Psoas muscle (tissue), 8 donors: Measurements from ENCODE around the gene GPATCH3. TPM values are rescaled to one million over a fixed set of nuclear protein-coding genes. Genes with fewer than 3 reads are reported as not detected.
A peak's percentile ranks its signal among the peaks of the same experiment; 100 is the strongest.

Experiments used
- ATAC-seq, 4 donors: fragments of 200-7000 bp; cut with Tn5 transposase; one replicate each; pipeline ENCODE4 v1.9.1; 2020; ENCODE audit warnings: moderate library complexity in 3 of 4, mild to moderate bottlenecking in 2 of 4
- DNase-seq, 2 donors: peaks; one replicate each; pipeline ENCODE4 v3.0.0-alpha.2; 2020
- H3K27ac ChIP-seq: fragments of 200-600 bp; one replicate; pipeline ENCODE4 v1.8.0; 2022
- H3K27me3 ChIP-seq, 3 donors: fragments of 200-600 bp in 1 of 3; one replicate each; pipeline versions ENCODE4 v1.6.1 to v1.8.0; 2013 to 2022; ENCODE audit warnings: low read length in 2 of 3, mild to moderate bottlenecking in 2 of 3, moderate library complexity in 1 of 3; ENCODE audit not compliant: insufficient read depth in 3 of 3
- H3K36me3 ChIP-seq, 2 donors: fragments of 200-600 bp in 1 of 2; one replicate each; pipeline versions ENCODE4 v1.6.1 to v1.8.0; 2013 to 2022; ENCODE audit warnings: low read depth in 1 of 2, mild to moderate bottlenecking in 1 of 2, moderate library complexity in 1 of 2; ENCODE audit not compliant: insufficient read depth in 1 of 2
- H3K4me1 ChIP-seq: fragments of 200-600 bp; one replicate; pipeline ENCODE4 v1.8.0; 2022
- H3K4me3 ChIP-seq: fragments of 200-600 bp; one replicate; pipeline ENCODE4 v1.8.0; 2022; ENCODE audit warnings: mild to moderate bottlenecking
- H3K9me3 ChIP-seq: fragments of 200-600 bp; one replicate; pipeline ENCODE4 v1.8.0; 2022
- WGBS, 3 donors: extraction: QIAGEN DNeasy Blood & Tissue Kit; methylation state at CpG; one replicate each; pipeline versions ENCODE4 v1.1.6 to v1.1.7; 2013; 5-methylcytosine and 5-hydroxymethylcytosine counted together
- intact Hi-C, 2 donors: fragments of 100-400 bp; cut with DNase I; formaldehyde crosslinking; loops; one replicate each; pipeline versions ENCODE4 v1.11.0 to v1.14.2; 2022
- polyA plus RNA-seq, 3 donors: library from polyadenylated mRNA; stranded (reverse); fragments of 200-250 nt; gene quantifications; one replicate each; pipeline ENCODE4 v1.2.3, GENCODE V29; 2013
- total RNA-seq, 4 donors: library from RNA; stranded (reverse); fragmentation: NEBNext Ultra II Directional in 2 of 4; extraction: Animal tissue kit (Norgen Biotek cat#: 25700) in 2 of 4; gene quantifications; one replicate each; pipeline versions ENCODE4 v1.2.1 to v1.2.4, GENCODE V29; 2021 to 2023
- TF ChIP-seq, protein P1 (sequence below): fragments of 200-600 bp; IDR thresholded peaks from one replicate; pipeline ENCODE4 v1.8.0; 2022; ENCODE audit warnings: antibody characterized with exemption
- donor health status: healthy with polysubstance abuse.
- donor health status: DM: no; HTN: no; CAD: no; lungs with moderate emphysema.
- donor health status: Bipolar disorder and iron deficiency.
- donor health status: healthy.
- donor health status: DM: yes; HTN: yes; CAD: no.
- donor health status: DM: no; HTN: no; CAD: no.
- donor health status: DM: no; HTN: no; CAD: no.
- donor health status: DM: yes; HTN: yes; CAD: no.

The GPATCH3 gene
- total and polyA plus RNA-seq, 7 donors: 10.7 to 31.8 (median 13.7) TPM

DNA sequence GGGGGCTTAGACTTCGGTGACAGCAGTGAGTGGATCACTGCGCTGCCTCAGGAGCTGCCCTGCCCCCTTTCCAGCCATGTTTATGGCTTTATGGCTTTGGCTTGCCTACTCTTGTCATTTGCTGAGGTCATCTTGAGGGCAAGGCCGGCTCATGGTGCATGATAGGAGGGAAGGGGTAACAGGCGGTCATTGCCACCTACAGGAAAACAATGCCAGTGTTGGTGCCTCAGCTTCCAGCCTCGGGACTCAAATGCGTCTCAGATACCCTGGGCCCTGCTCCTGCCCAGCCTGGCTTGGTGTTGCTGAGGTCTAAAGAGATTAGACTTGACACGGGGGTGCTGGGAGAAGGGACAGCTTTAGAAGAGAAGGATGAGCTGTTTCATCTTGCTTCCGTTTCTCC is 45.5 kb upstream of the GPATCH3 start:
- Histone ChIP-seq H3K36me3 (peaks cover 14 to 63% of the 10 kb centered on the region in 2 donors), H3K4me3 (no peak overlapping the region), H3K27me3 (no peaks in the 10 kb centered on the region), H3K27ac (no peak overlapping the region), H3K9me3 (no peaks in the 10 kb centered on the region), H3K4me1 (no peaks in the 10 kb centered on the region)
- peak in 1 of 4 donors; percentile 22 for ATAC-seq
- WGBS, 3 donors: 67 to 73% (median 72%) methylated on average over 8 of the region's 8 CpGs
- TF ChIP-seq, protein P1, sequence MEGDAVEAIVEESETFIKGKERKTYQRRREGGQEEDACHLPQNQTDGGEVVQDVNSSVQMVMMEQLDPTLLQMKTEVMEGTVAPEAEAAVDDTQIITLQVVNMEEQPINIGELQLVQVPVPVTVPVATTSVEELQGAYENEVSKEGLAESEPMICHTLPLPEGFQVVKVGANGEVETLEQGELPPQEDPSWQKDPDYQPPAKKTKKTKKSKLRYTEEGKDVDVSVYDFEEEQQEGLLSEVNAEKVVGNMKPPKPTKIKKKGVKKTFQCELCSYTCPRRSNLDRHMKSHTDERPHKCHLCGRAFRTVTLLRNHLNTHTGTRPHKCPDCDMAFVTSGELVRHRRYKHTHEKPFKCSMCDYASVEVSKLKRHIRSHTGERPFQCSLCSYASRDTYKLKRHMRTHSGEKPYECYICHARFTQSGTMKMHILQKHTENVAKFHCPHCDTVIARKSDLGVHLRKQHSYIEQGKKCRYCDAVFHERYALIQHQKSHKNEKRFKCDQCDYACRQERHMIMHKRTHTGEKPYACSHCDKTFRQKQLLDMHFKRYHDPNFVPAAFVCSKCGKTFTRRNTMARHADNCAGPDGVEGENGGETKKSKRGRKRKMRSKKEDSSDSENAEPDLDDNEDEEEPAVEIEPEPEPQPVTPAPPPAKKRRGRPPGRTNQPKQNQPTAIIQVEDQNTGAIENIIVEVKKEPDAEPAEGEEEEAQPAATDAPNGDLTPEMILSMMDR: no peak
- intact Hi-C loops: no loop called here
- DNase-seq: no peak

DNA sequence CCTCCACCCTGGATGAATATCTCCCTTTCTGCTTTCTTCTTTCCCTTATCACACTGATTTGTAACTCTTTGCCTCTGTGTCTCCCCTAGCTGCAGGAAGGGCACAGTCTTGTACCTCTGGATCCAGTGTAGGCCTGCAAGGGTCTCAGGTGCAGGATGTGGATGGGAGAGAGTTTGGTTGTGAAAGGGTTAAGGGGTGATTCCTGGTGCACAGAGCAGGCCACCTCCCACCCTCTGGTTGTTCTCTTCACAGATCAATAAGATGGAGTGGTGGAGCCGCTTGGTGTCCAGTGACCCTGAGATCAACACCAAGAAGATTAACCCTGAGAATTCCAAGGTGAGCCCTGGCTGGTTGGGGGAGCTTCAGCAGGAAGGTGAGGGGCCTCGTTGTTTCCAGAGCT is 44.9 kb upstream of the GPATCH3 start:
- ATAC-seq (no peak), DNase-seq (no peak)
- Histone ChIP-seq H3K27ac (no peak overlapping the region), H3K4me3 (no peak overlapping the region), H3K9me3 (no peaks in the 10 kb centered on the region), H3K4me1 (no peaks in the 10 kb centered on the region), H3K36me3 (peaks cover 14 to 63% of the 10 kb centered on the region in 2 donors), H3K27me3 (no peaks in the 10 kb centered on the region)
- 61 to 74% (median 72%) methylated on average over 2 of the region's 2 CpGs for whole genome bisulfite sequencing, 3 donors
- TF ChIP-seq, protein P1: no peak
- intact Hi-C loops: no loop called here

DNA sequence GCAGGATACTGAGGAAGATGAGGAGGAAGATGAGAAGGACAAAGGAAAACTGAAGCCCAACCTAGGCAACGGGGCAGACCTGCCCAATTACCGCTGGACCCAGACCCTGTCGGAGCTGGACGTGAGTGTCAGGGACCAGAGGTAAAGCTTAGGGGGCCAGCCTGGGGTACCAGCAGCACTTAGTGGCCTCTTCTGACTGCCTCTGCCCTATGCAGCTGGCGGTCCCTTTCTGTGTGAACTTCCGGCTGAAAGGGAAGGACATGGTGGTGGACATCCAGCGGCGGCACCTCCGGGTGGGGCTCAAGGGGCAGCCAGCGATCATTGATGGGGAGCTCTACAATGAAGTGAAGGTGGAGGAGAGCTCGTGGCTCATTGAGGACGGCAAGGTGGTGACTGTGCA is 42.4 kb upstream of the GPATCH3 start:
- Histone ChIP-seq H3K9me3 (no peaks in the 10 kb centered on the region), H3K27ac (no peak overlapping the region), H3K27me3 (no peaks in the 10 kb centered on the region), H3K4me3 (no peak overlapping the region), H3K36me3 (peaks cover 14 to 70% of the 10 kb centered on the region in 2 donors), H3K4me1 (no peaks in the 10 kb centered on the region)
- ATAC-seq (no peak), DNase-seq (no peak)
- TF ChIP-seq, protein P1: no peak
- 92 to 96% (median 96%) methylated on average over 12 of the region's 12 CpGs for WGBS, 3 donors
- intact Hi-C loops: no loop called here

DNA sequence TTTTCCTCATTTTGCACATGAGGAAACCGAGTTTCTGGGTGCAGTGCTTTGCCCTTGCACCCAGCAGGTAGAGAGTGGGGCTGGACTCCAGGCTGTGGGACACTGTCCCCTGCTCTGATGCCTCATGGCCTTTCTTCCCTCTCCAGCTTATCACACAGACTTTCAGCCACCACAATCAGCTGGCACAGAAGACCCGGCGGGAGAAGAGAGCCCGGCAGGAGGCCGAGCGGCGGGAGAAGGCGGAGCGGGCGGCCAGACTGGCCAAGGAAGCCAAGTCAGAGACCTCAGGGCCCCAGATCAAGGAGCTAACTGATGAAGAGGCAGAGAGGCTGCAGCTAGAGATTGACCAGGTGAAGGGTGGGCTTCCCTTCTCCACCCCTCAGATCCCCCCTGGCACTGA is 41.0 kb upstream of the GPATCH3 start:
- peaks cover 14 to 73% of the 10 kb centered on the region in 2 donors for H3K36me3 ChIP-seq
- H3K4me1 ChIP-seq: no peaks in the 10 kb centered on the region
- TF ChIP-seq, protein P1: no peak

DNA sequence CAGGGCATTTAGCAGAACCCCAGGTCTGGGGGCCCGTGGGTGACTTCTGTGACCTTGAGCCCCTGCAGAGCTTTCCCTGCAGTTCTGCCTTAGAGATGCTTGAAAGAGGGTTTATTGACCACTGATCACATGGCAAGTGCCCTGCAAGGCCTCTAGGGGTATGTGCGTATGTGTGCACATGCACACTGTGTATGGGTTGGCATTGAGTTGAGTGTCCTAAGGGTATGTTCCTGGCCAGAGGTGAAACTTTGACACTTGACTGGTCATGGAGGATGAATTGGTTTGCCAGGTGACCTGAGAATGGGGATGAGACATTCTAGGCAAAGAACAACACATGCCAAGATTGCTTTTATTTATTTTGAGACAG is 38.4 kb upstream of the GPATCH3 start:
- no peaks in the 10 kb centered on the region for H3K4me1 ChIP-seq
- intact Hi-C loops: no loop called here
- TF ChIP-seq, protein P1: no peak
- H3K36me3 ChIP-seq: peaks cover 10 to 62% of the 10 kb centered on the region in 2 donors
- DNase-seq (no peak), ATAC-seq (no peak)
- H3K27me3 ChIP-seq: no peaks in the 10 kb centered on the region
- no peak overlapping the region for H3K27ac ChIP-seq
- no peak overlapping the region for H3K4me3 ChIP-seq
- no peaks in the 10 kb centered on the region for H3K9me3 ChIP-seq
- WGBS, 3 donors: 89 to 92% (median 89%) methylated on average over 2 of the region's 2 CpGs

More for the DNA sequence above, 41.0 kb upstream of the GPATCH3 start:
- ATAC-seq (no peak), DNase-seq (no peak)
- WGBS, 3 donors: 92 to 97% (median 95%) methylated on average over 9 to 10 of the region's 10 CpGs
- Histone ChIP-seq H3K4me3 (no peak overlapping the region), H3K27me3 (no peaks in the 10 kb centered on the region), H3K9me3 (no peaks in the 10 kb centered on the region), H3K27ac (no peak overlapping the region)
- intact Hi-C loops: no loop called here
